ENCODE measurements around the gene ANKRD13D. TPM values are rescaled to one million over a fixed set of nuclear protein-coding genes. Genes with fewer than 3 reads are reported as not detected.

The ANKRD13D gene
- total and polyA plus RNA-seq, 9 donors, result 16.2 to 35.5 (median 30.6) TPM

- Histone ChIP-seq H3K9me3 (replicated peaks; ENCODE audit: control insufficient read depth, low read depth, low read length) (peaks cover 5% of the 10 kb centered on the region), H3K27ac (ENCODE audit: low read length) (no peak overlapping the region), H3K4me3 (ENCODE audit: low read length) (no peak overlapping the region), H3K27me3 (ENCODE audit: control insufficient read depth, insufficient read depth, low read length) (no peaks in the 10 kb centered on the region), H3K36me3 (ENCODE audit: control insufficient read depth, insufficient read depth, low read length) (peaks cover 54% of the 10 kb centered on the region), H3K4me1 (ENCODE audit: control insufficient read depth, insufficient read depth, low read length) (peaks cover 13% of the 10 kb centered on the region)
- DNase-seq, result no peak
- WGBS (ENCODE audit: insufficient coverage), result 100% methylated on average over 1 of the region's 1 CpG
Measured at GRCh38 chr11:67295846-67296245, 6.7 kb downstream of the ANKRD13D start.

GRCh38 chr11:67298786-67299185 is 9.7 kb downstream of the ANKRD13D start:
- WGBS (ENCODE audit: insufficient coverage), result 96% methylated on average over 4 of the region's 7 CpGs
- peaks cover 39% of the 10 kb centered on the region for H3K36me3 ChIP-seq (ENCODE audit: control insufficient read depth, insufficient read depth, low read length)
- no peak overlapping the region for H3K27ac ChIP-seq (ENCODE audit: low read length)
- H3K4me1 ChIP-seq (ENCODE audit: control insufficient read depth, insufficient read depth, low read length), result peaks cover 26% of the 10 kb centered on the region
- H3K4me3 ChIP-seq (ENCODE audit: low read length), result no peak overlapping the region
- H3K27me3 ChIP-seq (ENCODE audit: control insufficient read depth, insufficient read depth, low read length), result no peaks in the 10 kb centered on the region
- H3K9me3 ChIP-seq (replicated peaks; ENCODE audit: control insufficient read depth, low read depth, low read length), result peaks cover 5% of the 10 kb centered on the region
- DNase-seq, result no peak

GRCh38 chr11:67299471-67300191 is 10.5 kb downstream of the ANKRD13D start:
- DNase-seq, result no peak
- peaks cover 5% of the 10 kb centered on the region for H3K9me3 ChIP-seq (replicated peaks; ENCODE audit: control insufficient read depth, low read depth, low read length)
- peaks cover 36% of the 10 kb centered on the region for H3K36me3 ChIP-seq (ENCODE audit: control insufficient read depth, insufficient read depth, low read length)
- no peaks in the 10 kb centered on the region for H3K27me3 ChIP-seq (ENCODE audit: control insufficient read depth, insufficient read depth, low read length)
- no peak overlapping the region for H3K4me3 ChIP-seq (ENCODE audit: low read length)
- 90% methylated on average over 21 of the region's 29 CpGs for WGBS (ENCODE audit: insufficient coverage)
- peaks cover 34% of the 10 kb centered on the region for H3K4me1 ChIP-seq (ENCODE audit: control insufficient read depth, insufficient read depth, low read length)
- H3K27ac ChIP-seq (ENCODE audit: low read length), result no peak overlapping the region

- peaks cover 32% of the 10 kb centered on the region for H3K36me3 ChIP-seq (ENCODE audit: control insufficient read depth, insufficient read depth, low read length)
- H3K4me1 ChIP-seq (ENCODE audit: control insufficient read depth, insufficient read depth, low read length), result peaks cover 37% of the 10 kb centered on the region
- 92% methylated on average over 13 of the region's 13 CpGs for WGBS (ENCODE audit: insufficient coverage)
- H3K9me3 ChIP-seq (replicated peaks; ENCODE audit: control insufficient read depth, low read depth, low read length), result peaks cover 4% of the 10 kb centered on the region
- H3K27me3 ChIP-seq (ENCODE audit: control insufficient read depth, insufficient read depth, low read length), result no peaks in the 10 kb centered on the region
- no peak for DNase-seq
- H3K4me3 ChIP-seq (ENCODE audit: low read length), result no peak overlapping the region
- no peak overlapping the region for H3K27ac ChIP-seq (ENCODE audit: low read length)
Measured at GRCh38 chr11:67300256-67300755, 11.2 kb downstream of the ANKRD13D start.

GRCh38 chr11:67300756-67301312 is 11.7 kb downstream of the ANKRD13D start:
- Histone ChIP-seq H3K36me3 (ENCODE audit: control insufficient read depth, insufficient read depth, low read length) (peaks cover 29% of the 10 kb centered on the region), H3K4me3 (ENCODE audit: low read length) (no peak overlapping the region), H3K27me3 (ENCODE audit: control insufficient read depth, insufficient read depth, low read length) (no peaks in the 10 kb centered on the region), H3K27ac (ENCODE audit: low read length) (peak overlapping the region; percentile 91), H3K4me1 (ENCODE audit: control insufficient read depth, insufficient read depth, low read length) (peaks cover 37% of the 10 kb centered on the region), H3K9me3 (replicated peaks; ENCODE audit: control insufficient read depth, low read depth, low read length) (peaks cover under 1% of the 10 kb centered on the region)
- DNase-seq, result no peak
- 86% methylated on average over 22 of the region's 22 CpGs for WGBS (ENCODE audit: insufficient coverage)

- H3K27me3 ChIP-seq (ENCODE audit: control insufficient read depth, insufficient read depth, low read length), result no peaks in the 10 kb centered on the region
- 82% methylated on average over 25 of the region's 28 CpGs for WGBS (ENCODE audit: insufficient coverage)
- H3K4me1 ChIP-seq (ENCODE audit: control insufficient read depth, insufficient read depth, low read length), result peaks cover 37% of the 10 kb centered on the region
- peaks cover 29% of the 10 kb centered on the region for H3K36me3 ChIP-seq (ENCODE audit: control insufficient read depth, insufficient read depth, low read length)
- H3K9me3 ChIP-seq (replicated peaks; ENCODE audit: control insufficient read depth, low read depth, low read length), result no peaks in the 10 kb centered on the region
- peak overlapping the region; percentile 91 for H3K27ac ChIP-seq (ENCODE audit: low read length)
- no peak overlapping the region for H3K4me3 ChIP-seq (ENCODE audit: low read length)
- no peak for DNase-seq
Measured at GRCh38 chr11:67301313-67301921, 12.3 kb downstream of the ANKRD13D start.

GRCh38 chr11:67301951-67302516 is 12.9 kb downstream of the ANKRD13D start:
- Histone ChIP-seq H3K4me1 (ENCODE audit: control insufficient read depth, insufficient read depth, low read length) (peaks cover 37% of the 10 kb centered on the region), H3K9me3 (replicated peaks; ENCODE audit: control insufficient read depth, low read depth, low read length) (no peaks in the 10 kb centered on the region), H3K36me3 (ENCODE audit: control insufficient read depth, insufficient read depth, low read length) (peaks cover 32% of the 10 kb centered on the region), H3K27me3 (ENCODE audit: control insufficient read depth, insufficient read depth, low read length) (no peaks in the 10 kb centered on the region), H3K4me3 (ENCODE audit: low read length) (no peak overlapping the region), H3K27ac (ENCODE audit: low read length) (peak overlapping the region; percentile 91)
- DNase-seq, result peak; percentile 84
- WGBS (ENCODE audit: insufficient coverage), result 37% methylated on average over 8 of the region's 15 CpGs

- Histone ChIP-seq H3K27me3 (ENCODE audit: control insufficient read depth, insufficient read depth, low read length) (no peaks in the 10 kb centered on the region), H3K4me3 (ENCODE audit: low read length) (peak overlapping the region; percentile 56), H3K9me3 (replicated peaks; ENCODE audit: control insufficient read depth, low read depth, low read length) (no peaks in the 10 kb centered on the region), H3K36me3 (ENCODE audit: control insufficient read depth, insufficient read depth, low read length) (peaks cover 37% of the 10 kb centered on the region), H3K4me1 (ENCODE audit: control insufficient read depth, insufficient read depth, low read length) (peaks cover 37% of the 10 kb centered on the region), H3K27ac (ENCODE audit: low read length) (peak overlapping the region; percentile 88)
- peak; percentile 38 for DNase-seq
- 16% methylated on average over 15 of the region's 23 CpGs for WGBS (ENCODE audit: insufficient coverage)
Measured at GRCh38 chr11:67302571-67303131, 13.5 kb downstream of the ANKRD13D start.

- Histone ChIP-seq H3K4me1 (ENCODE audit: control insufficient read depth, insufficient read depth, low read length) (peaks cover 41% of the 10 kb centered on the region), H3K4me3 (ENCODE audit: low read length) (peak within 1 kb of the TSS; percentile 56), H3K36me3 (ENCODE audit: control insufficient read depth, insufficient read depth, low read length) (peaks cover 41% of the 10 kb centered on the region), H3K27me3 (ENCODE audit: control insufficient read depth, insufficient read depth, low read length) (no peaks in the 10 kb centered on the region), H3K9me3 (replicated peaks; ENCODE audit: control insufficient read depth, low read depth, low read length) (no peaks in the 10 kb centered on the region), H3K27ac (ENCODE audit: low read length) (peak within 1 kb of the TSS; percentile 88)
- DNase-seq, result peak; percentile 77
- WGBS (ENCODE audit: insufficient coverage), result under 1% methylated on average over 61 of the region's 65 CpGs
Measured at GRCh38 chr11:67303132-67303834, 14.2 kb downstream of the ANKRD13D start, which contains the start of gene SSH3. Gene SSH3, plus strand, starts transcription at chr11:67303530. Its CDS starts 96 bp downstream, at chr11:67303626.
